Upper lobe of right lung (tissue), 1 donor: ENCODE measurements around the gene DHX32. TPM values are rescaled to one million over a fixed set of nuclear protein-coding genes. Genes with fewer than 3 reads are reported as not detected.

Experiments
- ATAC-seq: fragments of 200-7000 bp; cut with Tn5 transposase; one replicate; pipeline ENCODE4 v1.9.1; 2020; ENCODE audit warnings: mild to moderate bottlenecking, moderate library complexity
- DNase-seq: peaks from one replicate; pipeline ENCODE4 v3.0.0-alpha.2; 2020
- H3K27ac ChIP-seq: fragments of 200-600 bp; one replicate; pipeline ENCODE4 v1.8.0; 2022
- H3K27me3 ChIP-seq: fragments of 200-600 bp; one replicate; pipeline ENCODE4 v1.8.0; 2022; ENCODE audit warnings: mild to moderate bottlenecking
- H3K36me3 ChIP-seq: fragments of 200-600 bp; one replicate; pipeline ENCODE4 v1.8.0; 2022
- H3K4me1 ChIP-seq: fragments of 200-600 bp; one replicate; pipeline ENCODE4 v1.8.0; 2022
- H3K4me3 ChIP-seq: fragments of 200-600 bp; one replicate; pipeline ENCODE4 v1.8.0; 2022; ENCODE audit warnings: mild to moderate bottlenecking
- H3K9me3 ChIP-seq: fragments of 200-600 bp; one replicate; pipeline ENCODE4 v1.8.0; 2022
- CTCF ChIP-seq: fragments of 200-600 bp; IDR thresholded peaks from one replicate; pipeline ENCODE4 v1.8.0; 2022; ENCODE audit warnings: antibody characterized with exemption
- intact Hi-C: fragments of 100-400 bp; cut with DNase I; formaldehyde crosslinking; loops from one replicate; pipeline ENCODE4 v1.11.0; 2022
- total RNA-seq: library from RNA; stranded (reverse); fragmentation: NEBNext Ultra II Directional; extraction: Animal tissue kit (Norgen Biotek cat#: 25700); gene quantifications from one replicate; pipeline ENCODE4 v1.2.1, GENCODE V29; 2021
- donor health status: DM: no; HTN: yes; CAD: no; lungs with severe emphysema.

The DHX32 gene
- total RNA-seq, 1 donor from 2014 or later, result 35.1 TPM

GRCh38 chr10:125817337-125817946, 63.6 kb downstream of the DHX32 start:
- H3K36me3 ChIP-seq, result peaks cover 31% of the 10 kb centered on the region
- peaks cover 6% of the 10 kb centered on the region for H3K4me1 ChIP-seq
- H3K27me3 ChIP-seq, result no peaks in the 10 kb centered on the region
- no peak overlapping the region for H3K4me3 ChIP-seq
- DNase-seq (no peak), ATAC-seq (no peak)
- H3K9me3 ChIP-seq, result no peaks in the 10 kb centered on the region
- H3K27ac ChIP-seq, result no peak overlapping the region
- TF ChIP-seq CTCF, result no peak
- intact Hi-C loops, result no loop called here

GRCh38 chr10:125816548-125816947, 64.5 kb downstream of the DHX32 start:
- H3K27me3 ChIP-seq, result no peaks in the 10 kb centered on the region
- no peak for TF ChIP-seq CTCF
- intact Hi-C loops, result no loop called here
- H3K9me3 ChIP-seq, result no peaks in the 10 kb centered on the region
- no peak for ATAC-seq
- no peak for DNase-seq
- peaks cover 31% of the 10 kb centered on the region for H3K36me3 ChIP-seq
- no peak overlapping the region for H3K27ac ChIP-seq
- no peaks in the 10 kb centered on the region for H3K4me1 ChIP-seq
- no peak overlapping the region for H3K4me3 ChIP-seq

- no peak for DNase-seq
These were observed 65.3 kb downstream of the DHX32 start for GRCh38 chr10:125815764-125816163.

GRCh38 chr10:125812128-125812750, 68.9 kb downstream of the DHX32 start:
- intact Hi-C loops, result no loop called here
- TF ChIP-seq CTCF, result no peak
- Histone ChIP-seq H3K4me3 (no peak overlapping the region), H3K9me3 (no peaks in the 10 kb centered on the region), H3K4me1 (no peaks in the 10 kb centered on the region), H3K36me3 (peaks cover 65% of the 10 kb centered on the region), H3K27me3 (no peaks in the 10 kb centered on the region), H3K27ac (no peak overlapping the region)
- DNase-seq (no peak), ATAC-seq (no peak)

More at GRCh38 chr10:125815764-125816163, 65.3 kb downstream of the DHX32 start:
- no peaks in the 10 kb centered on the region for H3K4me1 ChIP-seq
- H3K27ac ChIP-seq, result no peak overlapping the region
- H3K4me3 ChIP-seq, result no peak overlapping the region
- peaks cover 35% of the 10 kb centered on the region for H3K36me3 ChIP-seq
- TF ChIP-seq CTCF, result no peak
- ATAC-seq, result no peak
- no peaks in the 10 kb centered on the region for H3K27me3 ChIP-seq
- intact Hi-C loops, result no loop called here
- no peaks in the 10 kb centered on the region for H3K9me3 ChIP-seq

- TF ChIP-seq CTCF, result no peak
- Histone ChIP-seq H3K36me3 (peaks cover 75% of the 10 kb centered on the region), H3K27me3 (no peaks in the 10 kb centered on the region), H3K4me3 (no peak overlapping the region), H3K27ac (no peak overlapping the region), H3K9me3 (no peaks in the 10 kb centered on the region), H3K4me1 (no peaks in the 10 kb centered on the region)
- DNase-seq (no peak), ATAC-seq (no peak)
- intact Hi-C loops, result no loop called here
These were observed 69.8 kb downstream of the DHX32 start for GRCh38 chr10:125811251-125811650.
